HepG2 (cell line): Measurements from ENCODE around the gene KIRREL3. TPM values are rescaled to one million over a fixed set of nuclear protein-coding genes. Genes with fewer than 3 reads are reported as not detected.

Experiments used
- ATAC-seq: fragments of 200-7000 bp; cut with Tn5 transposase; 3 replicates; pipeline ENCODE4 v1.9.1; 2020; ENCODE audit warnings: mild to moderate bottlenecking, moderate library complexity
- BruUV-seq: library from RNA; stranded (reverse); fragments of 400-500 nt; replicated peaks from 2 replicates; lab custom pipeline; 2021; lab: Mats Ljungman, UMichigan
- CTCF ChIA-PET: fragments of 300-600 bp; formaldehyde crosslinking; extraction: SDS; loops from one replicate; lab custom pipeline; 2021; ENCODE audit warnings: low total read pairs, inconsistent platforms, low intra/inter-chr PET ratio; lab: Yijun Ruan, JAX
- POLR2A ChIA-PET: fragments of 350-600 bp; sonication (Branson Sonifier 250); formaldehyde crosslinking; loops from one replicate; lab custom pipeline; 2020; ENCODE audit warnings: antibody characterized with exemption, inconsistent platforms; lab: Yijun Ruan, JAX
- DNase-seq: peaks from one replicate; pipeline ENCODE4 v3.0.0-alpha.2; 2015; ENCODE audit warnings: low spot score
- FAIRE-seq: peaks from 3 replicates; lab custom pipeline; 2011; peaks lifted over from hg19 to GRCh38; lab: Jason Lieb, UNC
- H2AFZ ChIP-seq: one replicate; pipeline ENCODE4 v1.6.1; 2011; ENCODE audit warnings: low read length, inconsistent platforms
- H3K27ac ChIP-seq: fragments of 300-600 bp; 3 replicates; pipeline ENCODE4 v1.8.0; 2011; ENCODE audit warnings: mixed run types, mild to moderate bottlenecking, mixed read lengths, low read length, inconsistent platforms; ENCODE audit not compliant: insufficient read depth; ENCODE audit errors: extremely low read length
- H3K27me3 ChIP-seq, 2 experiments: fragments of 200-600 bp in 1 of 2; 2 replicates in 1 of 2; 3 replicates in 1 of 2; pipeline versions ENCODE4 v1.6.0 to v1.8.0; 2011; ENCODE audit warnings: low read length in 2 of 2, mild to moderate bottlenecking in 2 of 2, moderate library complexity in 2 of 2, inconsistent platforms in 1 of 2; ENCODE audit not compliant: insufficient read depth in 2 of 2, control insufficient read depth in 1 of 2
- H3K36me3 ChIP-seq, 2 experiments: fragments of 200-600 bp in 1 of 2; replicated peaks in 1 of 2; 2 replicates in 1 of 2; 3 replicates in 1 of 2; pipeline versions ENCODE4 v1.5.1 to v1.8.0; 2011; ENCODE audit warnings: low read length in 2 of 2, inconsistent platforms in 1 of 2; ENCODE audit not compliant: insufficient read depth in 2 of 2, control insufficient read depth in 1 of 2
- H3K4me1 ChIP-seq: 2 replicates; pipeline ENCODE4 v1.5.1; 2012; ENCODE audit warnings: low read length, inconsistent platforms; ENCODE audit not compliant: insufficient read depth
- H3K4me2 ChIP-seq: 2 replicates; pipeline ENCODE4 v1.6.0; 2011; ENCODE audit warnings: low read depth, low read length, inconsistent platforms
- H3K4me3 ChIP-seq, 3 experiments: fragments of 200-600 bp in 1 of 3; sonication (generic), shearing (Covaris generic) in 1 of 3; replicated peaks in 1 of 3; 2 replicates each; pipeline ENCODE4 v1.5.1; 2011 to 2016; ENCODE audit warnings: low read length in 3 of 3, inconsistent platforms in 2 of 3, low read depth in 2 of 3, mild to moderate bottlenecking in 2 of 3, control low read depth in 1 of 3, mixed read lengths in 1 of 3; ENCODE audit not compliant: insufficient read depth in 1 of 3
- H3K79me2 ChIP-seq: one replicate; pipeline ENCODE4 v1.6.1; 2011; ENCODE audit warnings: low read length, inconsistent platforms; ENCODE audit not compliant: insufficient read depth
- H3K9ac ChIP-seq: 2 replicates; pipeline ENCODE4 v1.6.0; 2011; ENCODE audit warnings: mild to moderate bottlenecking, low read depth, low read length, inconsistent platforms; ENCODE audit not compliant: insufficient read depth
- H3K9me3 ChIP-seq: 2 replicates; pipeline ENCODE4 v1.5.1; 2012; ENCODE audit warnings: mild to moderate bottlenecking, low read length
- H4K20me1 ChIP-seq: 2 replicates; pipeline ENCODE4 v1.6.0; 2011; ENCODE audit warnings: inconsistent platforms, mild to moderate bottlenecking, low read length, moderate library complexity; ENCODE audit not compliant: insufficient read depth
- MATR3 ChIP-seq: sonication (generic); formaldehyde crosslinking; IDR thresholded peaks from 2 replicates; pipeline ENCODE4 v1.4.0; 2020; ENCODE audit warnings: missing genetic modification reagents
- MED13 ChIP-seq: sonication (generic); formaldehyde crosslinking; IDR thresholded peaks from 2 replicates; pipeline ENCODE4 v1.5.0; 2020; ENCODE audit warnings: missing genetic modification reagents
- MYC ChIP-seq: sonication (generic); formaldehyde crosslinking; IDR thresholded peaks from 2 replicates; pipeline ENCODE4 v1.9.0; 2021; ENCODE audit warnings: missing genetic modification reagents, borderline replicate concordance
- MZF1 ChIP-seq: sonication (generic); formaldehyde crosslinking; IDR thresholded peaks from 2 replicates; pipeline ENCODE4 v1.8.1; 2023; ENCODE audit warnings: mild to moderate bottlenecking, missing genetic modification reagents, borderline replicate concordance
- POGZ ChIP-seq: sonication (generic); formaldehyde crosslinking; IDR thresholded peaks from 2 replicates; pipeline ENCODE4 v1.4.0; 2020; ENCODE audit warnings: mild to moderate bottlenecking, missing genetic modification reagents
- REXO4 ChIP-seq: sonication (generic); formaldehyde crosslinking; IDR thresholded peaks from 2 replicates; pipeline ENCODE4 v1.8.0; 2022; ENCODE audit warnings: missing genetic modification reagents, mild to moderate bottlenecking, borderline replicate concordance
- SP5 ChIP-seq: IDR thresholded peaks from 2 replicates; pipeline ENCODE4 v1.6.1; 2016; ENCODE audit warnings: low read depth, borderline replicate concordance
- SRSF4 ChIP-seq: fragments of 200-400 bp; formaldehyde crosslinking; IDR thresholded peaks from one replicate; pipeline ENCODE4 v1.6.1; 2018; ENCODE audit warnings: mild to moderate bottlenecking, low read depth, low read length, moderate library complexity; ENCODE audit not compliant: poor library complexity, severe bottlenecking
- ZNF207 ChIP-seq: fragments of 450-650 bp; IDR thresholded peaks from 2 replicates; pipeline ENCODE4 v1.6.1; 2016; ENCODE audit warnings: antibody characterized with exemption, borderline replicate concordance
- ZNF235 ChIP-seq: sonication (generic); formaldehyde crosslinking; IDR thresholded peaks from 2 replicates; pipeline ENCODE4 v1.8.1; 2023; ENCODE audit warnings: mild to moderate bottlenecking, missing genetic modification reagents, borderline replicate concordance
- ZNF432 ChIP-seq: sonication (generic); formaldehyde crosslinking; IDR thresholded peaks from 2 replicates; pipeline ENCODE4 v1.5.0; 2020; ENCODE audit warnings: missing genetic modification reagents, mild to moderate bottlenecking, borderline replicate concordance
- ZNF629 ChIP-seq: sonication (generic); formaldehyde crosslinking; conservative IDR thresholded peaks from 2 replicates; pipeline ENCODE4 v1.5.0; 2020; ENCODE audit warnings: missing genetic modification reagents
- ZNF670 ChIP-seq: sonication (generic); formaldehyde crosslinking; IDR thresholded peaks from 2 replicates; pipeline ENCODE4 v1.8.0; 2022; ENCODE audit warnings: mild to moderate bottlenecking, missing genetic modification reagents, borderline replicate concordance
- ZNF737 ChIP-seq: sonication (generic); formaldehyde crosslinking; IDR thresholded peaks from 2 replicates; pipeline ENCODE4 v1.5.0; 2020; ENCODE audit warnings: missing genetic modification reagents, mild to moderate bottlenecking, borderline replicate concordance
- ZNF788 ChIP-seq: sonication (generic); formaldehyde crosslinking; IDR thresholded peaks from 2 replicates; pipeline ENCODE4 v1.5.0; 2020; ENCODE audit warnings: mild to moderate bottlenecking, missing genetic modification reagents, borderline replicate concordance
- WGBS: methylation state at CpG from one replicate; pipeline ENCODE4 v1.1.6; 2017; ENCODE audit warnings: low lambda C conversion rate; 5-methylcytosine and 5-hydroxymethylcytosine counted together
- in situ Hi-C: cut with HindIII; loops from 2 replicates; pipeline ENCODE4 v1.10.0; 2017; ENCODE audit warnings: low pct_unique_long_range_greater_than_20kb; ENCODE audit not compliant: extremely low pct_ligation_motif_present
- intact Hi-C: fragments of 100-400 bp; cut with micrococcal nuclease; formaldehyde crosslinking; loops from one replicate; pipeline ENCODE4 v1.10.0; 2022; ENCODE audit not compliant: unreplicated experiment
- polyA plus RNA-seq, 8 experiments: library from polyadenylated mRNA; depleted of rRNA in 3 of 8; stranded (reverse) in 7 of 8; unstranded in 1 of 8; fragments of >200 nt; fragmentation: Illumina TruSeq in 4 of 8; extraction: Trizol in 4 of 8; gene quantifications; 2 replicates each; pipeline versions ENCODE4 v1.2.1 to v1.2.3, GENCODE V29; 2011 to 2016; ENCODE audit warnings: low read depth in 4 of 8, missing spikeins in 1 of 8, mixed read lengths in 1 of 8; ENCODE audit not compliant: insufficient read depth in 1 of 8
- total RNA-seq, 5 experiments: library from RNA; depleted of rRNA; stranded (reverse); fragments of >200 nt; fragmentation: Illumina TruSeq; extraction: Trizol; gene quantifications; 2 replicates each; pipeline ENCODE4 v1.2.3, GENCODE V29; 2016; ENCODE audit warnings: low read depth in 1 of 5
- TF ChIP-seq, protein P1 (sequence below): fragments of 450-650 bp; IDR thresholded peaks from 2 replicates; pipeline ENCODE4 v1.6.1; 2016

The KIRREL3 gene
- total and polyA plus RNA-seq, 2 of the 13 experiments (the other 11 are each of a cell fraction or from before 2014, with no cell fraction given) = not detected

DNA sequence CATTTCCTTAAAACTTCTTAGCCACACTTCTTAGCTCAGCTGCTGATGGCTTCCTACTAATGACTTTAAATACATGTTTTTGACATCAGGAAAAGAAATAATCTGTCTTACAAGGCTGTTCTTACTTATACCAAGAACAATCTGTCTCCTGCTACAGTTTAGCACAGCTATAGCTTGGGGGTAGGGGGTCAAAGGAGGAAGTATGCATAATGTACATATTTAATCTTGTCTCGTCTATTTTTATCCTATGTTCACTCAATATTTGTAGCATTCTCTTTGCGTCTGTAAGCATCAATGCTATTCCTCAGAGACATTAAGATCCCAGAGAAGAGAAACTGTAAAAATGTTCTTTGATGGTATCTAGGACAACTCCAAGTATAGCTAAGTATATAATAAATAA is 96.0 kb downstream of the KIRREL3 start:
- Histone ChIP-seq H3K27ac (no peak overlapping the region), H3K9me3 (no peaks in the 10 kb centered on the region), H3K79me2 (no peaks in the 10 kb centered on the region), H4K20me1 (no peaks in the 10 kb centered on the region), H2AFZ (no peak overlapping the region), H3K4me3 (no peak overlapping the region), H3K36me3 (no peaks in the 10 kb centered on the region), H3K27me3 (peaks cover 0 to 21% of the 10 kb centered on the region in 2 experiments; a peak in 2 of 5 replicates), H3K4me2 (no peak overlapping the region), H3K9ac (no peak overlapping the region), H3K4me1 (no peaks in the 10 kb centered on the region)
- 2% methylated on average over 2 of the region's 2 CpGs for WGBS
- CTCF ChIA-PET = no interaction called here
- DNase-seq = no peak
- in situ Hi-C loops (no loop called here), intact Hi-C loops (no loop called here)
- FAIRE-seq = no peak
- no peak for ATAC-seq
- POLR2A ChIA-PET = no interaction called here
- TF ChIP-seq ZNF670 (CRISPR knock-in tag) (no peak), MYC (no peak), POGZ (no peak), ZNF629 (CRISPR knock-in tag) (no peak), SP5 (CRISPR knock-in tag) (no peak), REXO4 (CRISPR knock-in tag) (no peak), SRSF4 (no peak), ZNF737 (CRISPR knock-in tag) (no peak), MED13 (CRISPR knock-in tag) (no peak), ZNF207 (no peak), MATR3 (CRISPR knock-in tag) (no peak), ZNF788 (CRISPR knock-in tag) (no peak), ZNF235 (CRISPR knock-in tag) (no peak), ZNF432 (CRISPR knock-in tag) (no peak), MZF1 (CRISPR knock-in tag) (no peak)
- TF ChIP-seq, protein P1, sequence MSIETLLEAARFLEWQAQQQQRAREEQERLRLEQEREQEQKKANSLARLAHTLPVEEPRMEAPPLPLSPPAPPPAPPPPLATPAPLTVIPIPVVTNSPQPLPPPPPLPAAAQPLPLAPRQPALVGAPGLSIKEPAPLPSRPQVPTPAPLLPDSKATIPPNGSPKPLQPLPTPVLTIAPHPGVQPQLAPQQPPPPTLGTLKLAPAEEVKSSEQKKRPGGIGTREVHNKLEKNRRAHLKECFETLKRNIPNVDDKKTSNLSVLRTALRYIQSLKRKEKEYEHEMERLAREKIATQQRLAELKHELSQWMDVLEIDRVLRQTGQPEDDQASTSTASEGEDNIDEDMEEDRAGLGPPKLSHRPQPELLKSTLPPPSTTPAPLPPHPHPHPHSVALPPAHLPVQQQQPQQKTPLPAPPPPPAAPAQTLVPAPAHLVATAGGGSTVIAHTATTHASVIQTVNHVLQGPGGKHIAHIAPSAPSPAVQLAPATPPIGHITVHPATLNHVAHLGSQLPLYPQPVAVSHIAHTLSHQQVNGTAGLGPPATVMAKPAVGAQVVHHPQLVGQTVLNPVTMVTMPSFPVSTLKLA = no peak
- no TSS peak for BruUV-seq
